ENCODE data around the gene MESD.

The MESD gene

GRCh38 chr15:80931721-80932512 lies 57.7 kb downstream of the MESD start:
- DNase-seq: no peak

GRCh38 chr15:80931191-80931590 lies 58.4 kb downstream of the MESD start:
- DNase-seq: no peak

- no peak for DNase-seq
Observed at GRCh38 chr15:80929689-80930088, 59.9 kb downstream of the MESD start.

- no peak for DNase-seq
Observed at GRCh38 chr15:80929225-80929624, 60.4 kb downstream of the MESD start.

- no peak for DNase-seq
Observed at GRCh38 chr15:80926126-80926525, 63.5 kb downstream of the MESD start.

- no peak for DNase-seq
Observed at GRCh38 chr15:80925597-80926059, 64.0 kb downstream of the MESD start.

GRCh38 chr15:80924278-80924677 lies 65.3 kb downstream of the MESD start:
- no peak for DNase-seq

GRCh38 chr15:80923668-80924067 lies 66.0 kb downstream of the MESD start:
- DNase-seq: no peak

- DNase-seq: no peak
Observed at GRCh38 chr15:80921736-80922410, 67.7 kb downstream of the MESD start.

GRCh38 chr15:80920271-80920699 lies 69.3 kb downstream of the MESD start:
- no peak for DNase-seq

GRCh38 chr15:80918196-80918783 lies 71.3 kb downstream of the MESD start:
- DNase-seq: no peak

GRCh38 chr15:80916056-80916455 lies 73.6 kb downstream of the MESD start:
- no peak for DNase-seq

- DNase-seq: no peak
Observed at GRCh38 chr15:80915472-80915871, 74.1 kb downstream of the MESD start.

GRCh38 chr15:80913541-80913940 lies 76.1 kb downstream of the MESD start:
- DNase-seq: no peak

GRCh38 chr15:80912673-80913072 lies 76.9 kb downstream of the MESD start:
- no peak for DNase-seq

GRCh38 chr15:80911821-80912220 lies 77.8 kb downstream of the MESD start:
- no peak for DNase-seq

GRCh38 chr15:80906159-80906766 lies 83.4 kb downstream of the MESD start:
- DNase-seq: no peak

GRCh38 chr15:80904998-80905397 lies 84.6 kb downstream of the MESD start:
- no peak for DNase-seq

GRCh38 chr15:80902298-80902801 lies 87.3 kb downstream of the MESD start:
- peak; percentile 41 for DNase-seq

- DNase-seq: no peak
Observed at GRCh38 chr15:80898040-80898439, 91.6 kb downstream of the MESD start.
